PC-9 (cell line): ENCODE data around the gene TMCC1. TPM values are rescaled to one million over a fixed set of nuclear protein-coding genes. Genes with fewer than 3 reads are reported as not detected.

Experiments
- BruUV-seq: library from RNA; stranded (reverse); fragments of 400-500 nt; replicated peaks from 2 replicates; lab custom pipeline; 2021; lab: Mats Ljungman, UMichigan
- CTCF ChIA-PET: fragments of 300-600 bp; sonication (Branson Sonifier 250); formaldehyde crosslinking; loops from one replicate; lab custom pipeline; 2022; ENCODE audit warnings: antibody characterized with exemption; lab: Charles Lee
- POLR2A ChIA-PET: fragments of 300-600 bp; sonication (Branson Sonifier 250); formaldehyde crosslinking; loops from one replicate; lab custom pipeline; 2022; ENCODE audit warnings: antibody characterized with exemption; ENCODE audit not compliant: unreplicated experiment; lab: Charles Lee
- DNase-seq, 2 experiments: peaks; one replicate each; pipeline versions ENCODE4 v3.0.0 to v3.0.0-alpha.2; 2015 to 2022; ENCODE audit warnings: mixed read lengths in 1 of 2
- H2AFZ ChIP-seq: fragments of 200-600 bp; sonication (generic); 2 replicates; pipeline ENCODE4 v1.8.1; 2017; ENCODE audit warnings: antibody characterized with exemption
- H3F3A ChIP-seq: fragments of 200-600 bp; sonication (generic); 2 replicates; pipeline ENCODE4 v1.8.1; 2017; ENCODE audit warnings: antibody characterized with exemption, mild to moderate bottlenecking, low read depth; ENCODE audit not compliant: insufficient read depth
- H3K27ac ChIP-seq: fragments of 200-600 bp; sonication (generic); 2 replicates; pipeline ENCODE4 v1.6.1; 2016; ENCODE audit warnings: mixed run types
- H3K27me3 ChIP-seq: fragments of 200-600 bp; sonication (generic); 2 replicates; pipeline ENCODE4 v1.6.1; 2016; ENCODE audit warnings: low read depth, mixed run types; ENCODE audit not compliant: insufficient read depth
- H3K36me3 ChIP-seq: fragments of 200-600 bp; sonication (generic); 2 replicates; pipeline ENCODE4 v1.6.1; 2016; ENCODE audit warnings: low read depth, mixed run types
- H3K4me1 ChIP-seq: fragments of 200-600 bp; sonication (generic); replicated peaks from 2 replicates; pipeline ENCODE4 v1.6.1; 2016; ENCODE audit warnings: mixed run types; ENCODE audit not compliant: insufficient read depth
- H3K4me2 ChIP-seq: fragments of 200-600 bp; sonication (generic); 2 replicates; pipeline ENCODE4 v1.6.1; 2017; ENCODE audit warnings: mixed run types
- H3K4me3 ChIP-seq: fragments of 200-600 bp; sonication (generic); 2 replicates; pipeline ENCODE4 v1.6.1; 2016; ENCODE audit warnings: mixed run types
- H3K79me2 ChIP-seq: fragments of 200-600 bp; sonication (generic); 2 replicates; pipeline ENCODE4 v1.6.1; 2017; ENCODE audit warnings: low read depth, mixed run types
- H3K9me2 ChIP-seq: fragments of 200-600 bp; sonication (generic); 2 replicates; pipeline ENCODE4 v1.8.1; 2017; ENCODE audit warnings: mild to moderate bottlenecking; ENCODE audit not compliant: insufficient read depth
- H3K9me3 ChIP-seq: fragments of 200-600 bp; sonication (generic); 2 replicates; pipeline ENCODE4 v1.8.1; 2016; ENCODE audit warnings: low read depth; ENCODE audit not compliant: insufficient read depth
- H4K20me1 ChIP-seq: fragments of 200-600 bp; sonication (generic); 2 replicates; pipeline ENCODE4 v1.8.1; 2017; ENCODE audit not compliant: insufficient read depth
- CTCF ChIP-seq: fragments of 200-600 bp; sonication (generic); conservative IDR thresholded peaks from 2 replicates; pipeline ENCODE4 v1.6.1; 2017; ENCODE audit warnings: mixed run types, antibody characterized with exemption, mild to moderate bottlenecking, moderate library complexity
- EZH2 ChIP-seq: fragments of 200-600 bp; sonication (generic); IDR thresholded peaks from 2 replicates; pipeline ENCODE4 v1.8.0; 2017; ENCODE audit warnings: antibody characterized with exemption, low read depth
- intact Hi-C: fragments of 100-400 bp; cut with micrococcal nuclease; formaldehyde crosslinking; loops from one replicate; pipeline ENCODE4 v1.10.0; 2022; ENCODE audit not compliant: unreplicated experiment
- total RNA-seq: library from RNA; stranded (reverse); gene quantifications from 2 replicates; pipeline ENCODE4 v1.2.3, GENCODE V29; 2021

The TMCC1 gene
- total RNA-seq, 1 experiment from 2014 or later = 41.4 TPM

- Histone ChIP-seq H3K9me3 (peaks cover 4% of the 10 kb centered on the region; the same call in 1 of the 2 replicates), H3K79me2 (no peaks in the 10 kb centered on the region), H3F3A (no peaks in the 10 kb centered on the region), H3K27me3 (peaks cover 15% of the 10 kb centered on the region; the same call in 1 of the 2 replicates), H3K9me2 (no peaks in the 10 kb centered on the region), H4K20me1 (no peaks in the 10 kb centered on the region), H2AFZ (no peak overlapping the region), H3K4me1 (no peaks in the 10 kb centered on the region), H3K4me2 (no peak overlapping the region), H3K4me3 (no peak overlapping the region), H3K36me3 (no peaks in the 10 kb centered on the region), H3K27ac (no peak overlapping the region)
- BruUV-seq = no TSS peak
- intact Hi-C loops = loop anchor here (1.0 to 10.0 kb wide), 5 partner anchors 61 to 595 kb away; no protein-coding TSS in a partner anchor
- POLR2A ChIA-PET = no interaction called here
- DNase-seq = peak in 1 of 2 experiments; percentile 70
- CTCF ChIA-PET = interaction anchor here (0.6 to 1.5 kb wide), 9 partner anchors 61 to 1525 kb away, joined by 3 to 13 read pairs (median 5); no protein-coding TSS in a partner anchor
- no peak for TF ChIP-seq EZH2
- peak; percentile 88 for TF ChIP-seq CTCF
These were observed 48.8 kb upstream of the TMCC1 start for GRCh38 chr3:129942296-129942695.

- BruUV-seq = no TSS peak
- H3K36me3 ChIP-seq = no peaks in the 10 kb centered on the region
- TF ChIP-seq EZH2 = no peak
- no peak for TF ChIP-seq CTCF
- DNase-seq = no peak
- no peaks in the 10 kb centered on the region for H4K20me1 ChIP-seq
- no peaks in the 10 kb centered on the region for H3K79me2 ChIP-seq
- ChIA-PET POLR2A (no interaction called here), CTCF (no interaction called here)
- no peak overlapping the region for H3K4me2 ChIP-seq
- no peaks in the 10 kb centered on the region for H3K27me3 ChIP-seq
- no peaks in the 10 kb centered on the region for H3K4me1 ChIP-seq
- H3K9me3 ChIP-seq = no peaks in the 10 kb centered on the region
- no peak overlapping the region for H2AFZ ChIP-seq
- H3K27ac ChIP-seq = no peak overlapping the region
- H3F3A ChIP-seq = 0 out of 2 replicates have a peak, but pooled peaks cover 3% of the 10 kb centered on the region
- no peak overlapping the region for H3K4me3 ChIP-seq
- intact Hi-C loops = loop anchor here (5.0 to 10.0 kb wide), 2 partner anchors 305 to 597 kb away; no protein-coding TSS in a partner anchor
- H3K9me2 ChIP-seq = no peaks in the 10 kb centered on the region
These were observed 46.6 kb upstream of the TMCC1 start for GRCh38 chr3:129940086-129940485.

- H2AFZ ChIP-seq = no peak overlapping the region
- no peak overlapping the region for H3K27ac ChIP-seq
- no peaks in the 10 kb centered on the region for H3K9me2 ChIP-seq
- H3K4me3 ChIP-seq = no peak overlapping the region
- H3K4me1 ChIP-seq = no peaks in the 10 kb centered on the region
- TF ChIP-seq CTCF = peak; percentile 40; the same call in 1 of the 2 replicates
- no peak for TF ChIP-seq EZH2
- no peaks in the 10 kb centered on the region for H3K9me3 ChIP-seq
- H3K36me3 ChIP-seq = no peaks in the 10 kb centered on the region
- no peaks in the 10 kb centered on the region for H3K27me3 ChIP-seq
- DNase-seq = no peak
- H3F3A ChIP-seq = 0 out of 2 replicates have a peak, but pooled peaks cover 3% of the 10 kb centered on the region
- CTCF ChIA-PET = no interaction called here
- H4K20me1 ChIP-seq = no peaks in the 10 kb centered on the region
- POLR2A ChIA-PET = no interaction called here
- BruUV-seq = no TSS peak
- intact Hi-C loops = no loop called here
- H3K79me2 ChIP-seq = no peaks in the 10 kb centered on the region
- H3K4me2 ChIP-seq = no peak overlapping the region
These were observed 44.8 kb upstream of the TMCC1 start for GRCh38 chr3:129938140-129938930.
